Tibial nerve (tissue), 4 donors: Measurements from ENCODE around the gene BARHL1.

Experiments
- EP300 ChIP-seq, 2 donors: sonication (generic); formaldehyde crosslinking; IDR thresholded peaks; one replicate each; pipeline ENCODE4 v1.6.1; 2017; ENCODE audit warnings: antibody characterized with exemption in 2 of 2, mild to moderate bottlenecking in 1 of 2
- TF ChIP-seq, protein P1 (sequence below), 5 experiments: fragments of 200-600 bp in 3 of 5; fragments of 450-650 bp in 2 of 5; sonication (generic) in 3 of 5; IDR thresholded peaks; one replicate each; pipeline ENCODE4 v1.5.1; 2016 to 2019; ENCODE audit warnings: antibody characterized with exemption in 5 of 5, mild to moderate bottlenecking in 3 of 5, moderate library complexity in 2 of 5

- TF ChIP-seq, protein P1, sequence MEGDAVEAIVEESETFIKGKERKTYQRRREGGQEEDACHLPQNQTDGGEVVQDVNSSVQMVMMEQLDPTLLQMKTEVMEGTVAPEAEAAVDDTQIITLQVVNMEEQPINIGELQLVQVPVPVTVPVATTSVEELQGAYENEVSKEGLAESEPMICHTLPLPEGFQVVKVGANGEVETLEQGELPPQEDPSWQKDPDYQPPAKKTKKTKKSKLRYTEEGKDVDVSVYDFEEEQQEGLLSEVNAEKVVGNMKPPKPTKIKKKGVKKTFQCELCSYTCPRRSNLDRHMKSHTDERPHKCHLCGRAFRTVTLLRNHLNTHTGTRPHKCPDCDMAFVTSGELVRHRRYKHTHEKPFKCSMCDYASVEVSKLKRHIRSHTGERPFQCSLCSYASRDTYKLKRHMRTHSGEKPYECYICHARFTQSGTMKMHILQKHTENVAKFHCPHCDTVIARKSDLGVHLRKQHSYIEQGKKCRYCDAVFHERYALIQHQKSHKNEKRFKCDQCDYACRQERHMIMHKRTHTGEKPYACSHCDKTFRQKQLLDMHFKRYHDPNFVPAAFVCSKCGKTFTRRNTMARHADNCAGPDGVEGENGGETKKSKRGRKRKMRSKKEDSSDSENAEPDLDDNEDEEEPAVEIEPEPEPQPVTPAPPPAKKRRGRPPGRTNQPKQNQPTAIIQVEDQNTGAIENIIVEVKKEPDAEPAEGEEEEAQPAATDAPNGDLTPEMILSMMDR (IDR thresholded peaks at IDR 0.05): no peak
- TF ChIP-seq EP300 (IDR thresholded peaks at IDR 0.05): no peak
Observed at GRCh38 chr9:132547052-132547431, 35.4 kb upstream of the BARHL1 start.
